D721Med (cell line): ENCODE measurements around the gene LUC7L2.
A peak's percentile ranks its signal among the peaks of the same experiment; 100 is the strongest.
"Not testable (repeated sequence)": the region's sequence is repeated elsewhere in the genome, so short reads cannot be mapped to it uniquely, and the experiment has no call there.

Source experiments
- DNase-seq: peaks from one replicate; pipeline ENCODE4 v3.0.0; 2011; ENCODE audit warnings: low spot score; ENCODE audit not compliant: insufficient read length
- FAIRE-seq: peaks from 2 replicates; lab custom pipeline; 2011; peaks lifted over from hg19 to GRCh38; lab: Jason Lieb, UNC
- CTCF ChIP-seq: IDR thresholded peaks from 2 replicates; pipeline ENCODE4 v1.5.1; 2012; ENCODE audit warnings: mild to moderate bottlenecking, control low read depth; ENCODE audit not compliant: insufficient read depth; ENCODE audit errors: missing control alignments

LUC7L2 gene

DNA sequence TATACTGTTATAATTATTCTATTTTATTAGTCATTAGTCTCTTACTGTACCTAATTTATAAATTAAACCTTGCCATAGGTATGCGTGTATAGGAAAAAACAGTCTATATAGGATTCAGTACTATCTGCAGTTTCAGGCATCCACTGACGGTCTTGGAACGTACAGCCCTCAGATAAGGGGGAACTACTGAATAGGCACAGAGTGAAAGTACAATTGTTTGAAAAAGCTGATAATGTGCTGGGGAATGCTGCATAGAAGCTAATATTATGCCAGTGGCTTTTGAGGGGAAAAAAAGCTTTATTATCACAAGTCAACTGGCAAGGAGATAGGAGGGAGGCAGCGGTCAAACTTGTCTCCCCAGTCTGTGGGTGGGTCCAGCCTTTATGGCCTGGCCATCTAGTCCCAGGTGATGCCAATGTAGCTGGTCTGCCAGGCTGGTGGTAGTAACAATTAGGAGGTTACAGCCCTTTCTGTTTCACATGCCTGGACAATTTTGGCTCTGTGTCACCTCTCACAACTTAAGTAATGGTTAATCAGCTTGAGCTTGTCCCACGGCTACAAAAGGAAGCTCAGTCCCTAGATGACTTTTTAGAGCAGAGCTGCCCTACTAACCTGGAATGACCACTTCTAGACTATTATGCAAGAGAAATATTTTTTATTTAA is 26.9 kb upstream of the LUC7L2 start:
- no peak for TF ChIP-seq CTCF
- DNase-seq (no peak), FAIRE-seq (no peak)

DNA sequence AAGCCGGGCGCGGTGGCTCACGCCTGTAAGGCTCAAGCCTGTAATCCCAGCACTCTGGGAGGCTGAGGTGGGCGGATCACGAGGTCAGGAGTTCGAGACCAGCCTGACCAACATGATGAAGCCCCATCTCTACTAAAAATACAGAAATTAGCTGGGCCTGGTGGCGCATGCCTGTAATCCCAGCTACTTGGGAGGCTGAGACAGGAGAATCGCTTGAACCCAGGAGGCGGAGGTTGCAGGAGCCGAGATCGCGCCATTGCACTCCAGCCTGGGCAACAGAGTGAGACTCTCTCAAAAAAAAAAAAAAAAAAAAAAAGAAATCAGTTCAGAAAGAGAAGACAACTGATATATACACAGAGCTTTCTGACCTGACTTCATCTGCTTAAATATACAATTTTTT is 26.3 kb upstream of the LUC7L2 start:
- FAIRE-seq, DNase-seq: not testable (repeated sequence)

DNA sequence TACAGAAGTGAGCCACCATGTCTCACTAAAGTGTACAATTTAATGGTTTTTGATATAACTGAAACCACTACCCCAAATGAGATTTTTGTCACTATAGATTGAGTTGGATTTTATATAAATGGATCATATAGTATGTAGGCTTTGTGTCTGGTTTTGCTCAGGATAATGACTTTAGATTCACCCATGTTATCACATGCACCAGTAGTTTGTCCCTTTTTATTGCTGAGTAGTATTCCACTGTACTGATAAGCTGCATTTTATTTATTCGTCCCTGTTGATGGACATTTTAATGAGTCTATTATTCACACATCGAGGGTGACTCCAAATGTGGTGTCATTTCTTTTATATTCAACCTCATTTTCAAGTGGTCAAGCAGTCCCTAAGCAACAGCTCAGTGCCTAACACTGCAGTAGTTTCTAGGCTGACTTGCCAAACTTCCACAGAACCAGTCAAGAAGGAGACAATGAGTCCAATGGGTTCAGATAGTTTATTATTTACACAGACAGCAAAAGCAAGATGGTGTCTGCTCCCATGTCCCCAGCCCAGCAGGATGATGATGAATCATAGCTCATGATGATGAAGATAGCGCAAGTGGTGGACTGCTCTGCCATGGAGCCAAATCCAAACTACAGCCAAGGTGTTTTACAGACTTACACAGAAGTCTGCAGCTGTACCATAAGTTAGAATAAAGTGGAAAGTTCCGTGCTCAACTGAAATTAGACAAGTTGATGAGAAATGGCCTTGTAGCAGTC is 25.1 kb upstream of the LUC7L2 start:
- FAIRE-seq (no peak), DNase-seq (no peak)
- TF ChIP-seq CTCF = no peak

DNA sequence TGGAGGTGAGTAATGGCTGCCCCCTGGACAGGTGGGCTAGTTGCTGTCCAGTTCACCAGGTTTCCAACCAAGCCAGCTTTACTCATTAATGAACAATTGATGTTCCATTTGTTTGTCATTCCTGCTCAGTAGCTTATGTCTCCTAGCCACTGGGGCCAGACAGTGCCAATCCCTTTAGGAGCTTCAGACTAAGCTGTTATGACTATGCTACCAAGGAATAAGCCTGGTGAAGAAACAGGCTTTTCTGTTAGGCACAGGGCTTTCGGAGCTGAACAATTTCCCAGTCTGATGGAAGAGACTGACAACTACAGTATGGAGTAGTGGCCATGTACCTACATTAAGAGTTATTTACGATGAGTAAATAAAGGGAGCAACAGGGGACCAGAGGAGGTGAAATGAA is 20.7 kb upstream of the LUC7L2 start:
- FAIRE-seq = no peak
- DNase-seq = no peak
- TF ChIP-seq CTCF = no peak

GRCh38 chr7:139339698-139340036 is 20.0 kb upstream of the LUC7L2 start:
- FAIRE-seq (no peak), DNase-seq (no peak)
- TF ChIP-seq CTCF = no peak

DNA sequence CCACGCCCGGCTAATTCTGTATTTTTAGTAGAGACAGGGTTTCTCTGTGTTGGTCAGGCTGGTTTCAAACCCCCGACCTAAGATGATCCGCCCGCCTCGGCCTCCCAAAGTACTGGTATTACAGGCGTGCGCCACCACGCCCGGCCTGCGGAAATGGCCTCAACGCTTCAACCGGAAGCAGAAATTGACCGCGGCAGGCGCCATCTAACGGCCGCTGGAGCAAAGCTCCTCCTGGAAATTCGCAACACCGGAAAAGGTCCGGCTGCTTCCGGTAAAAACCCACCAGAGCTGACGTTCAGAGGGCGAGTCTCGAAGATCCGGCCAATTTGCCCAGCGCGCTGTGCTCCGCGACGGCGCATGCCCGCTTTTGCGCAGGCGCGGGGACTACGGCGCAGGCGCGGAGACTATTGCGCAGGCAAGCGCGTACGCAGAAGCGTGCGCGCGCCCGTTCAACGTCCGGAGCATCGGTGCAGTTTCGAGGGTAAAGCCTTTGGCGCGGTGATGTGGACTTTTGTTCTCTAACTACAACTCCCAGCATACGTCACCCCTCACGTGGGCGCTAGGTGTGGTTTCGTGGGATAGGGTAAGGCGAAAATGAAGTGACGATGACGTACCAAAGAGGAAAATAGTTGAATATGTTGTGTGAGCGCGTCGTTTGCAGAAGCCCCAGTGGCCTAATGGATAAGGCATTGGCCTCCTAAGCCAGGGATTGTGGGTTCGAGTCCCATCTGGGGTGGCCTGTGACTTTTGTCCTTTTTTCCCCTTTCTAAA is 19.5 kb upstream of the LUC7L2 start:
- FAIRE-seq = peak; percentile 60
- peak; percentile 65 for TF ChIP-seq CTCF
- DNase-seq = peak; percentile 64

DNA sequence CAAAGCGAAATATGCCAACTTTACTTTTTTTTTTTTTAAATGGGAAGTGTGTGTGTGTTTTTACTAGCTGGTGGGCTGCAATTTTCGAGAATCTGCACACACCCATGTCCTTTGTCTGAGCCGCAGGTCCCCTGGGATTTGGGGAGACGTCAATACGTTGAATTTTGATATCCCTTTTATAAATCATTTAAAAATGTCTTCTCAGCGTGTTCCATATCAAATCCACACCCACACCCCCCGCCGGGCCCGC is 19.0 kb upstream of the LUC7L2 start:
- DNase-seq = no peak
- no peak for FAIRE-seq

More for the DNA sequence above, 19.0 kb upstream of the LUC7L2 start:
- no peak for TF ChIP-seq CTCF
